CD4-positive, alpha-beta T cell treated with Interleukin-15 for 4 hours (primary cell): ENCODE results near the gene TMEM125.

Experiments used
- DNase-seq: peaks from one replicate; pipeline ENCODE4 v3.0.0-alpha.2; 2020; ENCODE audit warnings: low spot score

The TMEM125 gene

DNA sequence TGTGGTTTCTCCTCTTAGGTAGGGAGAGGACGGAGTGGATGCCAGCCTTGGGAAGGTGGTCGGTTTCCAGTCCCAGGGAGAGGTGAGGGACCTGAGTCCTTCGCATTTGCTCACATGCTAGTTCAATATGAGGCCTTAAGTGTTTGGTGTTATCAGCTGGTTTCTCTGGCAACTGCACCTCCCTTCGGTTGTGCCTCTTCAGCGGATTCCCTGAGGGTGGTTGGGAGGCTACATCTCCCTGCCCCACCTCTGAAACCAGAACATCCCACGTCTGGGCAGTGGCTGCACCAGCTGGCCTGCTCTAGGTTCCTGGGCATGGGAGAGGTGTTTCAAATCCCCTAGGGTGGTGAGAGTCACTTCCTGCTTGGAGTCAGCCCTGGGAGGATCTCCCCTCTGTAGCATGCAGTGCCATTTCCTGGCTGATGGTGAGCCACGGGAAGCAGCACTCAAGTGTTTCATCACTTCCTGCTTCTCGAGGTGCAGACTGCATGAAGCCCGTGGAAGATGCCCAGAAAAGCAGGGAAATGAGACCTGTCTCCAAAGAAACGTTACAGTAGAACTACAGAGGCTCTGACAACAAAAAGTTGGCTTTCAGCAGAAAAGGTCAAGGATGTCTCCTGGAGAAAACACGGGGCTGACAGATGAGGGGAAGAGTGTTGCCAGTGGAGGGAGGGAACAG lies 4.5 kb downstream of the TMEM125 start:
- DNase-seq, result peak; percentile 15

DNA sequence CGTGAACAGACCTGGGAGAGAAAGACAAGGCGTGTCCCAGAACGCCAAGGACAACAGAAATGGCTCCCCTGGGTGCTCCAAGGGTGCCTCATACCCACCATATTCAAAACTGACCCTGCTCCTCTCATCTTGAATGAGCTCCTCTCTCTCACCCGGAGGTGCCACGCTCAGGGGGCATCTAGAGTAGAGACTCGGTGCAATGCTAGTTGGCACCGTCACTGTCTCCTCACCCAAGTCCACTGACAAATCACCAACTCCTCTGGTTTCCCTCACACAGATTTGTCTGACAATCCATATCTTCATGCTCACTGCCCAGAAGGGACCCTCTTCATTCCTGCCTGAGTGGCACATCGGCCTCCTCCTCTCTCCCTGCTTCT lies 5.0 kb downstream of the TMEM125 start:
- DNase-seq, result no peak

DNA sequence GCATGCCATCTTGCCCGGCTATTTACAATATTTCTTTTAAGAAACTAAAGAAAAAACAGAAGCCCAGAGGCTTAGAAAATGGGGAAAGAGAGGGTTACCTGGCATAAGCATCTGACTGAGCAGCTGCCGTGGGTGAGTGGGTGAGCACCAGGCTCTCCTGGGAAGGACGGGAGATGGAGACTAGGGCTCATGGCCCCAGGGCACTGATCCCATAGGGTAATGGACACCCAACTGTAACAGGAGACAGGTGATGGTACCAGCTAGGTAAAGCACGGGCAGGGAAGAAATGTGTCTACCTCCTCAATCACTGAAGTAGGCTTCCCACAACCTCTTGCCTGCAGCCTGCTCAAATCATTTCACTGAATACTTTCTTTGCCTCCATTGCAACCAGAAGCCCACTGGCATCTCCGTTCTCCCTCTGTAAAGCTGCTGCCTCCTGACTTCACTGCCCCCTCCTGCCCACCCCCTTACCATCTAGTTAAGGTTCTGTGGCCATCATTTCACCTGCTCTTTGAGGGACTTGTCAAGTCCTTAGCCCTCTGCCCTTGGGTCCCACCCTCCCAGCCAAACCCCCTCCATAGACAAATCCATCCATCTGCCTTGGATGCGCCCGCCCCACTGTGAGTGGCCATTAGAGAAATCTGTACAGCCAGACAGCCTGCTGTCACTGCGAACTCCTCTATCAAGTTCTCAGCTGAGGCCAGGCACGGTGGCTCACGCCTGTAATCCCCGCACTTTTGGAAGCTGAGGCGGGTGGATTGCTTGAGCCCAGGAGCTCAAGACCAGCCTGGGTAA lies 6.2 kb downstream of the TMEM125 start:
- DNase-seq, result no peak

DNA sequence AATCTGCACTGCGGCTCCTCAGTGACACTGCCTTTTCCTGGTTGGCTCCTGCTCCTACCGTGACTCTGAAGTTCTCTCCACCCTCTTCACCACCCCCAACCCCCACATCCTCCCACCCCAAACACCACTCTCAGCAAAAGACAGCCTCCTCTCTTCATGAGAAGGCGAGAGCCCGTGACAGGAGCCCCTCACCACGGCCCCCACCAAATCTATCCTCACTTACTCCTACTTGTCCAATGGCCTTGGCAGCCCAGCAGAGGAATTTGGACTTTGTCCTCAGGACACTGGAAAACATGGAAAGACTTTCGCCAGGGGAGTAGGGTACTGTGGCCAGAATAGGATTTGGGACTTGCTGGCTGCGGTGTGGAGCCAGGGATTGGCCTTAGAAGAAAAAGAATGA lies 6.9 kb downstream of the TMEM125 start:
- no peak for DNase-seq

DNA sequence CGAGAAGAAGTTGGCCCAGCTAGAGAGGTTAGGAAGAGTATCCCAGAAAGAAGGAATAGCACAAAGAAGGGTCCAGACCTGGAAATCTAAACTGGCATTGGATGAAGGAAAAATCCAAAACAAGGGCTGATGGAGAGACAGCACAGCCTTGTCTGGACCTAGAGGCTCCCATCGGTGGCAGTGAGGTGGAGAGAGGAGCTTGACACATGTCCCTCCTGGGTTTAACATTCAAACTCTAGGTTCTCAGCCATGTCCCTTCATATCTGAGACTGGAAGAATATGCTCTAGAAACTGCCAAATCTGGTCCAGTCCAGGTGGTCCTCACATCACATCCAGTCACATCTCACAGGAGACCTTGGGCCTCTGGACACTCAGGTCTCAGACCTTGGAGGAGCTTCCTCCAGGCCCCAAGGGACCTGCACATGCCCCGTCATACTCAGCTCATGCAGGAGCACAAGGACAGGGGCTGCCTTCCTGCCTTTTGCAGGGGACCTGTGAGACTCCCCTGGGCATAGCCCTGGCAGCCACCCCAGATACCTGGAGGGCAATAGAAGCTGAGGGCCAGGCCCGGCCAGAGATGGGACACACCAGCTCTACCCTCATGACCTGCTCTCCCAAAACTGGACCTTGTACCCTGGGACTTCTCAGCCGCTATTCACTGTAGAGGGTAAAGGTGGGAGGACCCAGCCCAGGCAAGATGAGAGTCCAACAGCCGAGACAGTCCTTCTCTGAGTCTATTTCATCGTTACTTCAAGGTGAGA lies 7.5 kb downstream of the TMEM125 start:
- no peak for DNase-seq

DNA sequence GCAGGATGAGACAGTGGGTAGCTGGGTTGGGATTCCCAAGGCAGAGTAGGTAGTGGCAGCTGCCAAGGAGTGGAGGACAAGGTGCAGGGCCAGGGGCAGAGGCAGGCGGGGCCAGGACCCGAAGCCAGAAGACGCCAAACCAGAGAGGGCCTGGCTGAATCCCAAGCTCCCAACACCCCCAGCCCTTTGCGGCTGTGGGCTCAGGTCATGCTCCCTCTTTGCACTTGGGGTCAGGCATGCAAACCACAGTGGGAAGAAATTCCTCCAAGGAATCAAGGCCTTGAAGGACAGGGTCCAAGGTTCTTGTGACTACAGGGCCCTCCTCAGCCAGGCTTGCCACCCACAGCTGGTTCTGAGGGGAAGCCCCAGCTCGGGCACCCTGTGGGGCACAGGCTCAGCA lies 9.4 kb downstream of the TMEM125 start:
- DNase-seq, result no peak

DNA sequence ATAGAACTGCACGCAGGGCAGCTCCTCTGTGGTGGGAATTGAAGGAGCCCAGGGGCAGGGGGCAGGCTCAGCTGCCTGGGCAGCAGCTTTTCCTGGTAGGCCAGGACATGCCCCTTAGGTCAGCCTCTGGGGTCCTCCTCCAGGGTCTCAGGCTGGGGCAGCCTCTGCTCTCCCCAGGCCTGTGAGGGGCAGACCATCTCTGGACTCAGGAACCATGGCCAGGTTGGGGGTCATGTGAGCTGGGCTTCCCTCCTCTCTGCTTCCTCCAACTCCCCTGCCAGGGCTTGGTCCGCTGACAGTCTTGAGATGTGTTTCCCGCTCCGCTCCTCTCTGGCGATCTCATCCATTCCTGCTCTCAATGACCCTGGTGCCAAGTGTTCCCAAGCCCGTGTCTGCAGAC lies 9.9 kb downstream of the TMEM125 start:
- no peak for DNase-seq

DNA sequence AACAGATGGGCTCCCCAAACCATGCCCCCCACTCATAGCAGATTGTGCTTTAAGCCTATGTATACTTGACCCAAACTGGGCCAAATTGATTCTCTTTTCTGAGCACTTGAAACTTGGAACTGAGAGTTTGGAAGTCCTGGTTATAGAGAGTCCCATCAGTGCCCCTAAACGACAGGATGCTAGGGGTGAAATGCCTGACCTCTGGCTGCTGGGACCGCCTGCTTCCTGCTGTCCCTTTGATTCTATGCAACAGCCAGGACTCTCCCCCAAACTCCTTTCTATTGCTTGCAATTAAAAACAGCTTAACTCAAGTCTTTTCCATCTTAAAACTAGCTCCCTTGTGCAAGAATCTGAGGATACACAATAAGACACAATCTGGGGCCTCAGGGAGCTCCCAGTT lies 10.9 kb downstream of the TMEM125 start:
- DNase-seq, result no peak

DNA sequence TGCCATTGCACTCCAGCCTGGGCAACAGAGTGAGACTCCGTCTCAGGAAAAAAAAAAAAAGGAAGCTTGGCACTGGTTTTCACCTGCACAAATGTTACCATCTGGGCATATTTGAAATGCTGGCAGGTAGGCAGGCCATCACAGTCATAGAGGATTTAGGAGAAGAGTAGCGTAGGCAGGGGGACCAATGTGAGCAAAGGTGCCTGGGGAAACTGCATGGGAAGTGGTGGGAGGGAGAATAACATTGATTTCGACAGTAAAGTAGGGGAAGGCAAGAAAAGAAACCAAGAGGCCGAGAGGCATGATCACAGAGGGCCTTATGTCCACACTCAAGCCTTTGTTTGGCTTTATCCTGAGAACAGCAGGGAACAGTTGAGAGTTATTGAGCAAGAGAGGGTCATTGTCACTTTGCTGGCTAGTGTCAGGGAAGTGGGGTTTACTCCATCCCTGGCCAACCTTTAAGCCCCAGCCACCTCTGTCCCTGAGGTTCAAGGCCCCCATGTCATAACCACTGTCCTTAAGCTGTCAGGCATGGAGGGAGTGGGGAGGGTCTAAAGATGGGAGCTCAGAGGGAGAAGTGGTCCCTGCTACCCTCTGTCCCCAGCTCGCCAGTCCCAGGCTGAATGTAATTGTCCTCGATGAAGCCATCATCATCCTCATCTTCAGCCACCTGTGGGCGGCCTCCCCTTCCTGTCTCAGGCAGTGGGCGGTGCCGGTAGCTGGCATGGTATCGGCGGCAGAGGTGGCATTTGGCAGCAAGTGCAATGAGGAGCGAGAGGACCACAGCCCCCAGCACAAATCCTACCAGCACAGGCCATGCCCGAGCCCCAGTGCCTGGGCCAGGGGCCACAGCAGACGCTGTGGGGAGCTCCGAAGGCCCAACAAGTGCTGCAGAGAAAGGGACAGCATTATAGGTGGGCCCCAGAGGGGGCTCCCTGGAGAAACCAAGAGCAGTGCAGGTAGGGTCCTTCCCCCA lies 12.7 kb downstream of the TMEM125 start:
- DNase-seq, result no peak

DNA sequence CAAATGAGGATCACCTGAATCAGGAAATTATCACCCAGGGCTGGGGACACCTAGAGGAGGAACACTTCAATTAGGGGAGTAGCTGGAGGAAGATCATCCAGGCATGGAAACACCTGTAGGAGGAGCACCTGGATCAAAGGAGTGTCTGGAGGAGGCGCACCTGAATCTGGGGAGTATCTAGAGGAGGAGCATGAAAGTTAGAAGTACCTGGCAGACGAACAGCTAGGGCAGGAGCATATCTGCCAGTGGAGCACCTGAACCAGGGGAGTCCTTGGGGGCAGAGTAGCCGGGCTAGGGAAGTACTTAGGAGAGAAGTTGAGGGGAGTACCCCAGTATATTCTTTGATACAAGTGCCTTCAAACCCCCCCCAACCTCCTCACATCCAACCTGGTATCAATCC lies 14.3 kb downstream of the TMEM125 start:
- no peak for DNase-seq

DNA sequence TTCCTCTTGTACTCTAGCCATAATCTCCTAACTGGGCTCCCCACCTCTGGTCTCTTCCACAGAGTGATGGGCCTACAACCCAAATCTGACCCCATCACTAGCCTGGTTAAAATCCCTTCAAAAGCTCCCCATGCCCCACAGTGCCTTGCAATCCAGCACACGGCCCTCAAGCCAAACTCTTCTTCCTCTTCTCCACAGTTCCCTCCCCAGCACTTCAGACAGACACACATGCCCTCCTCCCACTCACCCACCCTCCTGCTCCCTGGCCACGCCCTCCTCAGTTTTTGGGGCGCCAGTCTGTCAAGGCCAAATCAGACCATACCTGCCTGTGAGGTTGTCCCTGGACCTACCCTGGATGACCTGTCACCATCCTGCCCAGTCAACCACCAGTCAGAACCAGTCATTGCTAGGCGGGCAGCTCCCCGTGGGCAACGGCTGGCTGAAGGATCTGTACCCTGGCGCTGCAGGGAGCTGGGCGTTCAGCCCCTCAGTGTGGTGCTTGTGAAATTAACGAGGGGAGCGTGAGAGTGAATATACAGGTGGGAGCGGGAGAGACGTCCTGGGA lies 14.8 kb downstream of the TMEM125 start:
- no peak for DNase-seq

DNA sequence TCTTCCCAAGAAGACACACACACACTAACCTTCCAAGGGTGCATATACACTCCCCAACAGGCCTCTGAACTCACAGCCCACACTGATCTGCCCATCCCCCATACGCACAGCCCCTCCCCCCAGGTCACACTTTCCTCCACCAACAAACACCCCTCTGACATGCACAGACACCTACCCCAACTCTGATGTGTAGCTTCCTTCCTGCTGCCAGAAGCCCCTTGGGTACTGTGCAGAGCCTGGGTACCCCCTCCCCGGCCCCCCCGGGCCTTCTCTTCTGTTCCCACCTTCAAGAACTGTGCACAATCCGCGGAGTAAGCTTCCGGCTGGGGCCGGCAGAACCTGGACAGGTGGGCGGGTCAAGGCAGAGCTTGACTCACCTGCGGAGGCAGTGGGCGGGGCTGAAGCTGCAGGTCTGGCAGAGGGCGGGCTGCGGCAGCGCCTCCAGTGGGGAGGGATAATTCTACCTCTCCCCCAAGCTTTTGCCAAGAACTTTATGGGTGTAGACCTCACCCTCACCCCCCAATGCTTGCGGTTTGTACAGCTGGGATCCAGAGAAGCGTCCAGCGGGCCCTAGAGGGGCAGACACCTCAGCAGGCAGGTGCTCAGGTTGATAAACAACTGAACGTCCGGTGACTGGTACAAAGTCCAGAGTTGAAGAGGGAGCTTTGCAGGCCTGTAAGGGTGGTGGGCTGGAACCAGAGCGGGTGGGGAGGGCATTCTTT lies 15.6 kb downstream of the TMEM125 start, which contains the start of gene C1orf210:
Gene C1orf210, minus strand, starts transcription at position 313 of the 722 bp plus-strand sequence. CDS start 2,311 bp downstream, outside the sequence.
- no peak for DNase-seq

DNA sequence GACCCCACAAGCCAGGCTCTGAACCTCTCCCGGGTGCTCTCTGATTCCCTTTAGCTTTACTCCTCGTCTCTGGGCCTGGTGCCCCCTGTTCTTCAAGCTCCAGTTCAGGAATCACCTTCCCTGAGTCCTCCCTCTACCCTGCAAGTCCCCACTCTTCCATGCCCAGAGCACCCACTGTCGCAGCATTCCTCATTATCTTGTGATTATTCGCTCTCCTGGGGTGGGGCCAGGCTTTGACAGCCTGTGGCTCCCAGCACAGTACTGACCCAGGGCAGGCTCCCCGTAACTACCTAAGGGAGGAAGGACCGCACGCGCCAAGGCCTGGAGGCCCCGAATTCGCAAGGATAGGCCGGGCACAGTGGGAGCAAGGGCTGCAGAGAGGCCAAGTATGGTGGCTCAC lies 16.3 kb downstream of the TMEM125 start:
- no peak for DNase-seq

DNA sequence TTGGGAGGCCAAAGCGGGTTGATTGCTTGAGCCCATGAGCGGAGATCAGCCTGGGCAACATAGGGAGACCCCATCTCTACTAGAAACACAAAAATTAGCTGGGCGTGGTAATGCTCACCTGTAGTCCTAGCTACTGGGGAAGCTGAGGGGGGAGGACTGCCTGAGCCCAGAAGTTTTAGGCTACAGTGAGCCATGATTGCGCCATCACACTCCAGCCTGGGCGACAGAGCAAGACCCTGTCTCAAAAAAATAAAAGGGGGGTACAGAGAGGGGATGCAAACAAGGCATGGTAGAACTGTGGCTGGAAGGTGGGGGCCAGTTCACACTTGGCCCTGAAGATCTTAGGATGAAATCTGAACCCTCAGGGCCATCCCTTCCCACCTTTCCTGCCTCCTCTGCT lies 16.8 kb downstream of the TMEM125 start:
- DNase-seq, result no peak

DNA sequence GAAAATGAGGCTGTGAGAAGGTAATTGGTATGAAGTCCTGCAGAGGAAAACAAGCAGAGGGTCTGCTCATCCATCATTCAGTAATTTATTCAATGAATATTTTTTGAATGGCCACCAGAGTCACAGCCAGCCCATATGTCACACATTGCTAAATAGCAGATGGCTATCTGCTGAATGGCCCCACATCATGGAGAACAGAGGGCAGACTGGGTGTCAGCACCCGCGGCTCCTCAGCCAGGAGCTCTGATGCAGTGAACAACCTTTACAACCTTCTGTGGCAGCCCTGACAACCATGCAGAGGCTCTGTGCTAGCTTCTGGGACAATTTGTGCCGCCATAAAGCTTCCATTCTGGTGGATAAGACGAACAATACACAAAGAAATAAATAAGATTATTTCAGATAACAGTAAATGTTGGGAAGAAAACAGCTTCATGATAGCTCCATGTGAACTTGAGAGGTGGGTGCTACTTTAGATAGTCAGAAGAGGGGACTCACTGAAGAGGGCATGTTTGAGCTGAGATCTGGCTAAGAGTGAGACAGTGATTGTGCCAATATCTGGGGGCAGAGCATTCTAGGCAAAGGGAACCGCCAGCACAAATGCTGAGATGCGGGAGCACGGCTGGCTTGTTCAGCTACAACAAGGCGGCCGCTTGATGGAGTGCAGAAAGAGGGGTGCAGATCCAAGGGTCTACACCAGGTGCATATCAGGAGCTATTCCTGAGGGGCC lies 18.4 kb downstream of the TMEM125 start:
- no peak for DNase-seq

DNA sequence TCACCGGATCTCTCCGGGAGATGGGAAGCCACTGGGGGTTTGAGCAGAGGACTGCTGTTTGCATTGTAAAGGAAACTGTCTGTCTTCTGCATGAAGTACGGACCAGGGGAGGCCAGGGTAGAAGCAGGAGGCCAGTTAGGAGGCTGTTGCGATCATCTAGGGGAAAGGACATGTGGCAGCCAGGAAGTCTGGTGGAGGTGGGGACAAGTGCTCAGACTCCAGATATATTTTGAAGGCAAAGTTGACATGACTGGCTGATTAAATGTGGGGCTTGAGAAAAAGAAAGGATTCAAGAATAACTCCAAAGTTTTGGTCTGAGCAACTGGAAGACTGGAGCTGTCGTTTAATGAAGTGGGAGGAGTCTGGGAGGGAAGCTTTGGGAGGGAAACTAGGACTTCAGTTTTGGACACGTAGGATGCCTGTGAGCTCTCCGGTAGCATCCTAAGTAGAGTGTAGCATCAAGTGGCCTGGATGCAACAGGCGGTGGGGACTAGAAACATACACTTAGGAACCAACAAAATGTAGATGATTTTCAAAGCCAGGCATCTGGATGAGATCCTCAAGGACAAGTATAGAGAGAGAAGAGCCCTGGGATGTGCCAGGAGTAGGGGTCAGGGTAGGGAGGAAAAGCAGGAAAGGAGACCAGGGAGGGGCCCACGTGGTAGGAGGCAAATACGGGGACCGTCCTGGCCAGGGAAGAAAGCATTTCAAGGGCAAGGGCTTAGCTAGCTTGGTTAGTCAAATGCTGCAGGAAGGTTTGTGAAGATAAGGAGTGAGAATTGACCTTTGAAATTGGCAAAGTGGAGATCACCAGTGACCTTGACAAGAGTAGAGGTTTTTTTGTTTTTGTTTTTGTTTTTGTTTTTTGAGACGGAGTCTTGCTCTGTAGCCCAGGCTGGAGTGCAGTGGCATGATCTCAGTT lies 19.3 kb downstream of the TMEM125 start:
- no peak for DNase-seq

DNA sequence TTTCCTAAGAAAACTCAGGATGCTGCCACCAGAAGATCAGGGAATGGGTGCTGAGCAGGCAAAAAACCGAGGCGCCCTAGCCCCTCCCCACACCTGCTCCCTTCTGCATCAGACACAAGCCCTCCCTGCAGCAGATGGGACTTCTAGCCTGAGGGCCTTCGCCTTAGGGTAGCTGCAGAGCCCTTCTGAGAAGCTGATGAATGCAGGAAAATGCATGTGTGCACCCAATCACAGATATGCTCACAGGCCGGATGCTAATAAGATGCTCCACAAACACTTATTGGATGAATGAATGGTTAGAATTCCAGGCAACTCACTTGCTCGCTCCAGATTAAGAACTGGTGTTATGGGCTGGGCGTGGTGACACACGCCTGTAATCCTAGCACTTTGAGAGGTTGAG lies 22.4 kb downstream of the TMEM125 start:
- no peak for DNase-seq

DNA sequence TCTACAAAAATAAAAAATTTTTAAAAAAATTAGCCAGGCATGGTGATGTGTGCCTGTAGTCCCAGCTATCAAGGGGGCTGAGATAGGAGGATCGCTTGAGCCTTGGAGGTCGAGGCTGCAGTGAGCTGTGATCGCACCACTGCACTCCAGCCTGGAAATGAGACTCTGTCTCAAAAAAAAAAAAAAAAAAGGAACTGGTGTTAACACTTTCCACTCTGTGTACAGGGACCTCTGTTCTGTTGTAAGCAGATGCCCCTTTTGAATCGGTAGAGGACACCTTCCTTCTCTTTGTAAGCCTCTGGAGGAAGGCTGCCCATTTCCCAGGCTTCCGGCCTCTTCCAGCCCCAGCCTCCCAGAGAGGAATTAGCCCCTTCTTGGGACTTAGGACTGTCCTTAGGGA lies 22.9 kb downstream of the TMEM125 start:
- DNase-seq, result no peak

DNA sequence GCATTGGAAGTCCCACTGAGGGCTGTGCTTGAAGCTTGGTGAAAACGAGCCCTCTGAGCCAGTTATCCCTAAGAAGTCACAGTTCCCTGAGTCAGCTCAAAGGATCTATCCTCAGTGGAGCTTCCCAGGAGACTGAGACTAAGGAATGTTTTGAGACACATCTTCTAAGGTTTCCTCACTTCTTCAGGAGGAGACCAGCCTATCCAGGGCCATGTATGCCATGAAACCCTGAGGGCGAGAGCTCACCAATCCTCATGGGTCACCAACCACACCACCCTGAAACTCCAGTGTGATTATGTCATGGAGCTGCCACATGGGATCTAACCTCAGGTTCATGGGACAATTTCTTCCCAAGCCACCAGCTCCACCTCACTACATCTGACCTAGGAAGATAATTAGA lies 23.4 kb downstream of the TMEM125 start:
- DNase-seq, result no peak
